GM21825 (cell line): Measurements from ENCODE around the gene TMCC3.

Experiments used
- ATAC-seq: cut with Tn5 transposase; IDR thresholded peaks from one replicate; pipeline ENCODE4 v1.9.1; 2021; ENCODE audit warnings: mild to moderate bottlenecking, moderate library complexity; ENCODE audit not compliant: unreplicated experiment

TMCC3 gene

GRCh38 chr12:94536040-94536965 is 114.1 kb downstream of the TMCC3 start:
- no peak for ATAC-seq

DNA sequence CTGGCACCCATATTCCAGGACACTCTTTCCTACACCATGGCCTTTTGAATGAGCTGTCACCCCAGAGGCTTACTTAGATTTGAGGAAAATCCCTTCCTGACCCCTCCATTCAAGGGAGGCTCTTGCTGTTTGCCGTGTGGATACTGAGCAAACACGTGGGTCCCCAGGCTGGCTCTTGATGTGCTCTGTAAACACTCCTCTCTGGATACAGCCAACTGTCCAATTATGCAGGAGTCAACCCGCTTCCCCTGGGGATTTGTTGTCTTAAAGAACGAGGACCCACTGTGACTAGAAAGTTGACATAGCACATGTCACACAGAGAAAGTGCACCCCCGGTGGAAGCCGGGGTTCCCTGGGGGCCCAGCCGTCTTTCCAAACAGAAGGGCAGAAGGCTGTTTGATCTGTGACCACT is 114.8 kb downstream of the TMCC3 start:
- no peak for ATAC-seq

- ATAC-seq = no peak
These were observed 115.4 kb downstream of the TMCC3 start for GRCh38 chr12:94534774-94535509.

GRCh38 chr12:94534278-94534677 is 116.1 kb downstream of the TMCC3 start:
- ATAC-seq = no peak

- ATAC-seq = peak; percentile 73
These were observed 117.6 kb downstream of the TMCC3 start for GRCh38 chr12:94532490-94533422.

DNA sequence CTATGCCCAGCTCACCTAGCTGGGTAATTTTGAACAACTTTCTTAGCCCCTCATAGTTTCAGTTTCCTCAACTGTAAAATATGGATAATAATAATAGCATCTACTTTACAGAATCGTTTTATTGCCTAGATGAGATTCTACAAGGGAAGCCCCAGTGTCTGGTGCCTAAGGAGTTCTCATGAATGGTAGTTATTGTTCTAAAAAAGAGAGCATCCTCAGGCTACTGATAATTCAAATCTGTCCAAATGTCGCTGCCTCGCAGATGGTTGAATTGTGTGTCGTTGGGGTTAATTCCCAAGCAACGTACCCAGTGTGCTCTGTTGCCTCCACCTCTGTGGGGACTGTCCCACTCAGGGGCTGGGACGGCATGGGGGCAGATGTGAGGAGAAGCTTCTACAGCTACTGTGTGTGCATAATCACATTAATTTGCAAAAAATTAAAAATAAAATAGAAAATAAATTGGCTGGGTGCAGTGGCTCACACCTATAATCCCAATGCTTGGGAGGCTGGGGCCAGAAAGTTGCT is 119.1 kb downstream of the TMCC3 start:
- ATAC-seq = no peak

DNA sequence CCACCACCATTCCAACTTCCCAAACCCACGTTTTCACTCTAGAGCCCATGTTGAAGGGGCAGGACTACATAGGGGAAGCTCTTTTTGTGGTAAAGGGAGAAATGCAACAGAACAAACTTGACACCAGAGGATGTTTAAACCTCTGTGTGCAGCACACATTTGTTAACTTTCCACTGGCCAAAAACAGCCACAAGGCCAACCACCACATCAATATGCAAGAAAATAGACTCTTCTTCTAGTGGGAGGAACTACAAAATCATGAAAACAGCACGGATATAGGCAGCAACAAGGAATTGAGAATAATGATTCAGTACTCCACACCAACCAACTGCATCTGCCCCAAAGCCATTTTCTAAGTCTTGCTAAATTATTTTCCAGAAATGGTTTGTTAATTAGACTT is 124.4 kb downstream of the TMCC3 start:
- no peak for ATAC-seq
